HG02884 (cell line): Measurements from ENCODE around the gene RECK.
A peak's percentile ranks its signal among the peaks of the same experiment; 100 is the strongest.
"Not testable (repeated sequence)": the region's sequence is repeated elsewhere in the genome, so short reads cannot be mapped to it uniquely, and the experiment has no call there.

Source experiments
- ATAC-seq: cut with Tn5 transposase; IDR thresholded peaks from one replicate; pipeline ENCODE4 v1.9.1; 2021; ENCODE audit warnings: mild to moderate bottlenecking, moderate library complexity; ENCODE audit not compliant: unreplicated experiment

RECK gene, protein sequence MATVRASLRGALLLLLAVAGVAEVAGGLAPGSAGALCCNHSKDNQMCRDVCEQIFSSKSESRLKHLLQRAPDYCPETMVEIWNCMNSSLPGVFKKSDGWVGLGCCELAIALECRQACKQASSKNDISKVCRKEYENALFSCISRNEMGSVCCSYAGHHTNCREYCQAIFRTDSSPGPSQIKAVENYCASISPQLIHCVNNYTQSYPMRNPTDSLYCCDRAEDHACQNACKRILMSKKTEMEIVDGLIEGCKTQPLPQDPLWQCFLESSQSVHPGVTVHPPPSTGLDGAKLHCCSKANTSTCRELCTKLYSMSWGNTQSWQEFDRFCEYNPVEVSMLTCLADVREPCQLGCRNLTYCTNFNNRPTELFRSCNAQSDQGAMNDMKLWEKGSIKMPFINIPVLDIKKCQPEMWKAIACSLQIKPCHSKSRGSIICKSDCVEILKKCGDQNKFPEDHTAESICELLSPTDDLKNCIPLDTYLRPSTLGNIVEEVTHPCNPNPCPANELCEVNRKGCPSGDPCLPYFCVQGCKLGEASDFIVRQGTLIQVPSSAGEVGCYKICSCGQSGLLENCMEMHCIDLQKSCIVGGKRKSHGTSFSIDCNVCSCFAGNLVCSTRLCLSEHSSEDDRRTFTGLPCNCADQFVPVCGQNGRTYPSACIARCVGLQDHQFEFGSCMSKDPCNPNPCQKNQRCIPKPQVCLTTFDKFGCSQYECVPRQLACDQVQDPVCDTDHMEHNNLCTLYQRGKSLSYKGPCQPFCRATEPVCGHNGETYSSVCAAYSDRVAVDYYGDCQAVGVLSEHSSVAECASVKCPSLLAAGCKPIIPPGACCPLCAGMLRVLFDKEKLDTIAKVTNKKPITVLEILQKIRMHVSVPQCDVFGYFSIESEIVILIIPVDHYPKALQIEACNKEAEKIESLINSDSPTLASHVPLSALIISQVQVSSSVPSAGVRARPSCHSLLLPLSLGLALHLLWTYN

GRCh38 chr9:36036780-36037548 lies at the start of gene RECK:
Gene RECK (plus strand): TSS chr9:36036913. CDS start chr9:36036999, 86 bp downstream.
- ATAC-seq: peak; percentile 81

DNA sequence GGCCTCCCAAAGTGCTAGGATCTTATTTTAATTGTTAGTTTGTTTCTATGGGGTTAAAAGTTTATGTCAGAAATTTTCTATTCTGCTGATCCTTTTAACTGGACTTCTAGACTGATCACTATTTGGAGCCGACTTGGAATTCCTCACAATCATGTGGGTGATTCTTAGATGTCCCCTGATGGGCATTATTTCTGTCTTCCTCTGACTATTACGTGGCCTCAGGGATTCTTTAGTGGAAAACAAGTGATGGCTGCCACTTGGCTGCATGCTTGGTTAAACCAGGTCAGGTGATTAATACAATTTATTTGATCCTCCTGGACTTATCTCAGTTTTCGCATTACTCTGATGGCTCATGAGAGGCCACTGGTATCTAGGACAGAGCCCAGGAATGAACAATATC lies 46.6 kb upstream of the RECK start:
- no peak for ATAC-seq

DNA sequence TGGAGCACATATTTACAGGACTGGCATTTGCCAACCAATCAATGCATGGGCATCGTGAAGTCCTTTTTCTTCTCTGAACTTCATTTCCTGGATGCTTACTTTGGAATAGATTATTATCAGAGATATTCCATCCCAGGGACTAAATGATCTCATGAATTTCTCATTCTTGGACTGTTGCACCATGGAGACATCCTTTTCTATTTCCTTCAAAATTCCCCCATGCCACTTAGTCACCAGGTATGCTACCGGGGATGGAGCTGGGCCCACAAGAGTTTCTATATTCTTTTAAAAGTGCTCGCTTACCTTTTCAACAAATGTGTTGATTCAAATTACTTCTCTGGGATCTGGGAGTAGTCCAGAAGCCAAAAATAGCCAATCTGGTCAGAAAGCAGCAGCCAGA lies 43.6 kb upstream of the RECK start:
- ATAC-seq: not testable (repeated sequence)

GRCh38 chr9:35993976-35994720 lies 42.6 kb upstream of the RECK start:
- ATAC-seq: no peak

- no peak for ATAC-seq
Measured at GRCh38 chr9:35994959-35995358, 41.8 kb upstream of the RECK start.

- no peak for ATAC-seq
Measured at GRCh38 chr9:35996358-35996970, 40.2 kb upstream of the RECK start.

DNA sequence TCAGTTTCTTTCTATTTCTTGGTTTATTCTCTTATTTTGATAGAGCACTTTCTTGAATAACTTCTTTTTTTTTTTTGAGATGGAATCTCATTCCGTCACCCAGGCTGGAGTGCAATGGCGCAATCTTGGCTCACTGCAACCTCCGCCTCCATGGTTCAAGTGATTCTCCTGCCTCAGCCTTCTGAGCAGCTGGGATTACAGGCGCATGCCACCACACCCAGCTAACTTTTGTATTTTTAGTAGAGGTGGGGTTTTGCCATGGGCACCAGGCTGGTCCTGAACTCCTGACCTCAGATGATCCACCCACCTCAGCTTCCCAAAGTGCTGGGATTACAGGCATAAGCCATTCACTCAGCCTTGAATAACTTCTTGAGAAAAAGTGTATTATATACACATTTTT lies 39.7 kb upstream of the RECK start:
- ATAC-seq: not testable (repeated sequence)

DNA sequence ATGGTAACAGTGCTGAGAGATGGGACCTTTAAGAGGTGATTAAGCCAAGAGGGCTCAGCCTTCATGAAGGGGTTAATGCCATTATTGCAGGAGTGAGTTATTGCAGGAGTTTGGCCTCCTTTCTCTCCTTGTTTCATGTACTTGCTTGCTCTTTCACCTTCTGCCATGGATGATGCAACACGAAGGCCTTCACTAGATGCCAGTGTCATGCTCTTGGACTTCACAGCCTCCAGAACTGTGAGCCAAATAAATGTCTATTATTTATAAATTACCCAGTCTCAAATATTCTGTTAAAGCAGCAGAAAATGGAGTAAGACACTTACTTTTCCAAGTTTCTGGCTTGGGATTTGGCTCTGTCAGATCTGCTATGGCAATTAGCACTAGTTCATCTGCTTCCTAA lies 38.4 kb upstream of the RECK start:
- no peak for ATAC-seq

DNA sequence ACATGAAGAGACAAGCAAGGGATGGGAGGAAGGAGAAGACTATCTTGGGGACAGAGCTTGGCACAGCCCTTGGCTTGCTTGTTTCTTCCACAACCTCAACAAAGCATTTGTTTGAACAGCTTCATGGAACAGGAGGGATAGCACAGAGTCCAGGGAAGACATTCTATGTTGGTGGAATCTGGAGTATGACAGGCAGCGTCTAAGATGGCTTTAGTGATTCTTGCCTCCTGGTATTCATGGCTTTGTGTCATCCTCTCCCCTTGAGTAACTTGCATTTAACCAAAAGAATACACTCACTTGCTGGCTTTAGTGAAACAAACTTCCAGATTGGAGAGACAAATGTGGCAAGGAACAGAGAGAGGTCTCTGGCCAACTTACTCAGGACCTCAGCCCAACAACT lies 30.8 kb upstream of the RECK start:
- ATAC-seq: no peak

- no peak for ATAC-seq
Measured at GRCh38 chr9:36006549-36007315, 30.0 kb upstream of the RECK start.

DNA sequence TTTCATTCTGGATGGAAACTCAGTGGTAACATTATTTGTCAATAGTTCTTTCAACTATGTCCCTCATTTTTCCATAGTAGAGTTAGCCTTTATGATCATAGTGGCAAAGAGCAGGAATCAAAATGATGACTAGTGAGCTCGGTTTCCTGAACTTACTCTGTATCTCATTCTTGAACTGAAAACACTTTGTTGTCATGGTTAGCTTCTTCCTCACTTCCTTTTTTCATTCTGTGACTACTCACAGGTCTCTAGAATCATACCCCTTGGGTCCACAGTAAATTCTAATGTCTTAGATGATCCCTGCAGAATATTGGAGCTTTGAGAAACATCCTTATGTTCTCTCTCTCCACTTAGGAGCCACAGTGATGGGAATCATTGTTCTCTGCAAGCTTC lies 29.4 kb upstream of the RECK start:
- peak; percentile 73 for ATAC-seq

GRCh38 chr9:36007852-36008251 lies 28.9 kb upstream of the RECK start:
- ATAC-seq: no peak

DNA sequence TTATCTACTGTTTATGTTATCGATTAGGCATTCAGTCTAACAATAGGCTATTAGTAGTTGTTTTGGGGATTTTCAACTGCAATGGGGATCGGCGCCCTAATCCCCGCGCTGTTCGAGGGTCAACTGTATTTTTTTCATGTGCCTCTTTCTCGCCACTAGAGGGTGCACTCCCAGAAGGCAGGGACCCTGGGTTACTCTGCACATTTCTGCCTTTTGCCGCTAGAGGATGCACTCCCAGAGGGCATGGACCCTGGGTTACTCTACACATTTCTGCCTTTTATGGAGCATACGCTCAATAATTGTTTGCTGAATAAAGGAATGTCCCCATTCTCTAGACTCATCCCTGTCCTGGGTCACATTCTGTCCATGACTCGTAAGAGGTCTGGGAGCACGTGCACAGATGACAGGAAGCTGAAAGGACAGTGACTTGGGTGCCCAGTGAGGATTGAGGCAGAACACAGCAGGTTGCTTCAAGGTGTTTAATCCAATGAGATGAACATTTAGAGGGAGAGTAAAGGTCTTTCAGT lies 27.9 kb upstream of the RECK start:
- peak; percentile 60 for ATAC-seq

DNA sequence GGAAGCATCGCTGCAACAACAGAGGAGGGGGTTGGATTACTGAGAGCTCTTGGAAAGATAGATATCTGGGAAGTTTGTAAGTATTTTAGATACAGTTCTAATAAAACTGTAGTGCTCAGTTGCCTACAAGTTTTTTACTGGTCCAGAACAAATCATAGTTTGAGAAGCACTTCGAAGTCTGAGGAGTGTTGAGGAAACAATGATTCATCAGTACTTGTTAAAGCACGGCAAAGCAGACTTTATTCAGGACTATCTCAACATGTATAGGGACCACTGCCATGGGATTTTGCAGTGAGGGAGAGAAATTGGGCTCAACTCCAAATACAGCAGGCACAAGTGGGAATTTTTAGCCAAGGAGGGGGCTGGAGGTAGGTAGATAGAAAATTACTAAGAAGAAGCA lies 25.3 kb upstream of the RECK start:
- ATAC-seq: no peak

- ATAC-seq: no peak
Measured at GRCh38 chr9:36017278-36017677, 19.4 kb upstream of the RECK start.

DNA sequence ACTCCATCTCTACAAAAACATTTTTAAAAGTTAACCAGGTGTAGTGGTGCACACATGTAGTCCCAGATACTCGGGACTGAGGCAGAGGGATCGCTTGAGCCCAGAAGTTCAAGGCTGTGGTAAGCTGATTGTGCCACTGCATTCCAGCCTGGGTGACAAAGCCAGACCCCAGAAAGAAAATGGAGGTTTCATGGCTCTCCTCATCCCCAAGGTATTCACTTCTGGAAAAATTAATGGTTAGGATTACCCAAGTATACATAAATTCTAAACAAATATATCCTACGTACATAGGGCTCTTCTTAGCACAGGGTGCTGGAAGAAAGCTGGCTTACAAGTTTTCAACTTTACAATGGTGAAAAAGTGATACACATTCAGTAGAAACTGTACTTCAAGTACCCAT lies 18.6 kb upstream of the RECK start:
- no peak for ATAC-seq

DNA sequence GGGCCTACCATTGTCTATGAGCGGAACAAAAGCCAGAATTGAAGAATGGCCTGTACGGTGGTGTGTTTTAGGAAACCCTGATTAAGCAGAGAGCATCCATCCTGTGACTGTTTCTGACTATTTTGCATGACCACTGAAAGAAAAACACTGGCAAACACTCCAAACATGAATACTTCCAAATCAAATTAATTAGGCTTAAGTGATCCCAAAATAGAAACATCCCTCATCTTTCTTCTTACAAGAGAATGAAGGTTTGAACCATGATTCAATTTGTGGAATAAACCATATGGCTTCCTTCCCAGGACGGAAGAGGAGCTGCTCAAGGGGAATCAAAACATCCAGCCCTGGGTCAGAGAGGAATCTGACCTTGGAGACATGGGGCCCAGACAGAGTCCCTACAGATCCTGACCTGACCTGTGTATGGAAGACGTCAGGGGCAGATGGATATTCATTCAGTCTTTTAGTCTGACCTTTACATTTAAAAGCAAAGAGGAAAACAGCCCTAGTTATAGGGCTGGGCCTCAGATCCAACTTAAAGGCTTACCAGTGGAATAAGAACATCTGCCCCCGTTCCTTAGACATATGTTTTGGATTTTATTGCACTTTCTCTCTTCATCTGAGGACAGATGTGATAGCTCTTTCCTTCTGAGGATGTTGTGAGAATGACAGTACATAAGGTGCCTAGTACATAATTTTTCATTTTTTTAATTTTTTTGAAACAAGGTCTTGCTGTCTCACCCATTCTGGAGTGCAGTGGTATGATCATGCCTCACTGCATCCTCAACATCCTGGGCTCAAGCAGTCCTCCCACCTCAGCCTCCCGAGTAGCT lies 17.6 kb upstream of the RECK start:
- ATAC-seq: no peak

GRCh38 chr9:36021968-36022367 lies 14.7 kb upstream of the RECK start:
- no peak for ATAC-seq
